ENCODE results near the gene CCNQ. TPM values are rescaled to one million over a fixed set of nuclear protein-coding genes. Genes with fewer than 3 reads are reported as not detected.

CCNQ gene
- total and polyA plus RNA-seq, 2 donors from 2014 or later, result 14.6 to 35.4 TPM

- DNase-seq (peak in 1 of 5 donors; percentile 66), FAIRE-seq (no peak)
- TF ChIP-seq, protein P1, sequence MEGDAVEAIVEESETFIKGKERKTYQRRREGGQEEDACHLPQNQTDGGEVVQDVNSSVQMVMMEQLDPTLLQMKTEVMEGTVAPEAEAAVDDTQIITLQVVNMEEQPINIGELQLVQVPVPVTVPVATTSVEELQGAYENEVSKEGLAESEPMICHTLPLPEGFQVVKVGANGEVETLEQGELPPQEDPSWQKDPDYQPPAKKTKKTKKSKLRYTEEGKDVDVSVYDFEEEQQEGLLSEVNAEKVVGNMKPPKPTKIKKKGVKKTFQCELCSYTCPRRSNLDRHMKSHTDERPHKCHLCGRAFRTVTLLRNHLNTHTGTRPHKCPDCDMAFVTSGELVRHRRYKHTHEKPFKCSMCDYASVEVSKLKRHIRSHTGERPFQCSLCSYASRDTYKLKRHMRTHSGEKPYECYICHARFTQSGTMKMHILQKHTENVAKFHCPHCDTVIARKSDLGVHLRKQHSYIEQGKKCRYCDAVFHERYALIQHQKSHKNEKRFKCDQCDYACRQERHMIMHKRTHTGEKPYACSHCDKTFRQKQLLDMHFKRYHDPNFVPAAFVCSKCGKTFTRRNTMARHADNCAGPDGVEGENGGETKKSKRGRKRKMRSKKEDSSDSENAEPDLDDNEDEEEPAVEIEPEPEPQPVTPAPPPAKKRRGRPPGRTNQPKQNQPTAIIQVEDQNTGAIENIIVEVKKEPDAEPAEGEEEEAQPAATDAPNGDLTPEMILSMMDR (IDR thresholded peaks at IDR 0.05; ENCODE audit: borderline replicate concordance, extremely low read depth, insufficient read depth), result no peak
- H3K4me3 ChIP-seq (ENCODE audit: low read length in 3 of 3), result no peak overlapping the region
- H3K27ac ChIP-seq (ENCODE audit: low read depth in 2 of 2, low read length in 2 of 2), result peak overlapping the region; percentile 76 to 86
- H3K36me3 ChIP-seq (ENCODE audit: control insufficient read depth in 2 of 3, insufficient read depth in 3 of 3, low read length in 3 of 3), result no peaks in the 10 kb centered on the region
- no peaks in the 10 kb centered on the region for H3K9me3 ChIP-seq (ENCODE audit: control insufficient read depth in 2 of 3, insufficient read depth in 1 of 3, low read length in 3 of 3)
- intact Hi-C loops (cut with DNase I), result no loop called here
- peak overlapping the region in 1 of 3 donors; percentile 12 for H3K9ac ChIP-seq (ENCODE audit: low read length in 3 of 3)
- H3K27me3 ChIP-seq (ENCODE audit: control insufficient read depth, insufficient read depth, low read length), result no peaks in the 10 kb centered on the region
- H3K4me1 ChIP-seq (ENCODE audit: control insufficient read depth in 2 of 3, insufficient read depth in 2 of 3, low read depth in 1 of 3, low read length in 3 of 3), result peaks cover 0 to 6% (median 0%) of the 10 kb centered on the region in 3 donors
These were observed 12.6 kb upstream of the CCNQ start for GRCh38 chrX:153611298-153612095.

- TF ChIP-seq, protein P1 (IDR thresholded peaks at IDR 0.05; ENCODE audit: borderline replicate concordance, extremely low read depth, insufficient read depth), result no peak
- FAIRE-seq (no peak), DNase-seq (peak in 1 of 5 donors; percentile 81)
- Histone ChIP-seq H3K27ac (ENCODE audit: low read depth in 2 of 2, low read length in 2 of 2) (peak overlapping the region; percentile 63 to 86), H3K4me1 (ENCODE audit: control insufficient read depth in 2 of 3, insufficient read depth in 2 of 3, low read depth in 1 of 3, low read length in 3 of 3) (peaks cover 0 to 6% (median 0%) of the 10 kb centered on the region in 3 donors), H3K9ac (ENCODE audit: low read length in 3 of 3) (peak overlapping the region in 1 of 3 donors; percentile 12), H3K9me3 (ENCODE audit: control insufficient read depth in 2 of 3, insufficient read depth in 1 of 3, low read length in 3 of 3) (no peaks in the 10 kb centered on the region), H3K36me3 (ENCODE audit: control insufficient read depth in 2 of 3, insufficient read depth in 3 of 3, low read length in 3 of 3) (no peaks in the 10 kb centered on the region), H3K4me3 (ENCODE audit: low read length in 3 of 3) (peak overlapping the region in 1 of 3 donors; percentile 32), H3K27me3 (ENCODE audit: control insufficient read depth, insufficient read depth, low read length) (no peaks in the 10 kb centered on the region)
- intact Hi-C loops (cut with DNase I), result no loop called here
These were observed 11.9 kb upstream of the CCNQ start for GRCh38 chrX:153610836-153611213.

- Histone ChIP-seq H3K27ac (ENCODE audit: low read depth in 2 of 2, low read length in 2 of 2) (peak overlapping the region; percentile 63 to 86), H3K27me3 (ENCODE audit: control insufficient read depth, insufficient read depth, low read length) (no peaks in the 10 kb centered on the region), H3K36me3 (ENCODE audit: control insufficient read depth in 2 of 3, insufficient read depth in 3 of 3, low read length in 3 of 3) (no peaks in the 10 kb centered on the region), H3K4me1 (ENCODE audit: control insufficient read depth in 2 of 3, insufficient read depth in 2 of 3, low read depth in 1 of 3, low read length in 3 of 3) (peaks cover 0 to 6% (median 0%) of the 10 kb centered on the region in 3 donors), H3K4me3 (ENCODE audit: low read length in 3 of 3) (peak overlapping the region in 2 of 3 donors; percentile 12 to 32), H3K9me3 (ENCODE audit: control insufficient read depth in 2 of 3, insufficient read depth in 1 of 3, low read length in 3 of 3) (no peaks in the 10 kb centered on the region), H3K9ac (ENCODE audit: low read length in 3 of 3) (peak overlapping the region in 1 of 3 donors; percentile 12)
- no peak for FAIRE-seq
- TF ChIP-seq, protein P1 (IDR thresholded peaks at IDR 0.05; ENCODE audit: borderline replicate concordance, extremely low read depth, insufficient read depth), result peak; percentile 72
- intact Hi-C loops (cut with DNase I), result no loop called here
- DNase-seq, result peak; percentile 81 to 91 (median 89)
These were observed 11.2 kb upstream of the CCNQ start for GRCh38 chrX:153609917-153610835.
